GM18499 (cell line): ENCODE measurements around the gene REPS1.

Experiments used
- ATAC-seq: cut with Tn5 transposase; IDR thresholded peaks from one replicate; pipeline ENCODE4 v1.9.1; 2021; ENCODE audit warnings: moderate number of reproducible peaks; ENCODE audit not compliant: insufficient read depth, unreplicated experiment

REPS1 gene

GRCh38 chr6:138865480-138866109, 122.5 kb downstream of the REPS1 start:
- ATAC-seq, result no peak

- ATAC-seq, result no peak
Observed at GRCh38 chr6:138864343-138864890, 123.6 kb downstream of the REPS1 start.

GRCh38 chr6:138863321-138863720, 124.7 kb downstream of the REPS1 start:
- no peak for ATAC-seq

DNA sequence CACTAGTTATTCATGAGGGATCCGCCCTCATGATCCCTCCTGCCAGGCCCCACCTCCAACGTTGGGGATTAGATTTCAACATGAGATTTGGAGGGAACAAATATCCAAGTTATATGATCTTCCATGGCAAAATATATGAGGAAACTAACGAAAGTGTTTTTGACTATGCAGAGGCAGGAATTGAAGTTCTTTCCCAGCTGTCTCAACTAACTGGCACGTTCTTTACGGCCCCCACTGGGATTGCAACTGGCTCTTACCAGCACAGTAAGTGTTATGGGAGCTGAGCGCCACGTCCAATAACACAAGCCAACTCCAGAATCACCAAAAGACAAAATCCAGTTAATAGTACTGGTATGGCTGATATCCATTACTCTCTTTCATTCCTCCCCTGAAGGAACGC, 125.6 kb downstream of the REPS1 start:
- ATAC-seq, result no peak

DNA sequence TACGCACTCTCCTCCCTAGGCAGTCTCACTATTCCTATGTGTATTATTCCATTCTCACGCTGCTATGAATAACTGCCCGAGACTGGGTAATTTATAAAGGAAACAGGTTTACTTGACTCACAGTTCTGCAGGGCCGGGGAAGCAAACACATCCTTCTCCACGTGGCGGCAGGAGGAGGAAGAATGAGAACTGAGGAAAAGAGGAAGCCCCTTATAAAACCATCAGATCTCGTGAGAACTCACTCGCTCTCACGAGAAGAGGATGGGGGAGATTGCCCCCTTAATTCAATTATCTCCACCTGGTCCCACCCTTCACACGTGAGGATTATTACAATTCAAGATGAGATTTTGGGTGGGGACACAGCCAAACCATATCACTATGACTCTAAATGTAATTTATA, 130.3 kb downstream of the REPS1 start:
- no peak for ATAC-seq

DNA sequence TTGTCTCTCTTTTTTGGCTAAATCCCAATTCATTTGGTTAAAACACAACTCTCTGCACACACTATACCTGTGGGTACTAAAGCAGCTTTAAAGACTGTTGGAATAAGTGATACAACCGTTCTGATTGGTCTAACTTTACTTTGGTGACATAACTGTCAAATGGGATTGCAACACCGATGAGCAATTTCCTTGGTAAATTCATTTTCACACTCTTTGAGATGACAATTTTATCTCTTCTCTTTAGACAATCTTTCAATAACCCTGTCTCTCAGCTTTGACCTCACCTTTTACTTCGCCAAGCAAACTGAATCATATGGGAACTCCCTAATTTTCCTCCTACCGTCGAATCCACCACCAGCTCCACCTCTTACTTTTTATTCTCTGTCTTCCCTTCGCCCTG, 131.4 kb downstream of the REPS1 start:
- ATAC-seq, result no peak
